Ureter (tissue), 1 donor: ENCODE results near the gene HDLBP. TPM values are rescaled to one million over a fixed set of nuclear protein-coding genes. Genes with fewer than 3 reads are reported as not detected.
A peak's percentile ranks its signal among the peaks of the same experiment; 100 is the strongest.

Experiments used
- DNase-seq: peaks from one replicate; pipeline ENCODE4 v3.0.0-alpha.2; 2020; ENCODE audit warnings: low spot score
- total RNA-seq: library from RNA; stranded (reverse); gene quantifications from one replicate; pipeline ENCODE4 v1.2.4, GENCODE V29; 2023
- donor health status: DM: yes; HTN: yes; CAD: no.

Gene HDLBP
- total RNA-seq, 1 donor from 2014 or later = 526 TPM

DNA sequence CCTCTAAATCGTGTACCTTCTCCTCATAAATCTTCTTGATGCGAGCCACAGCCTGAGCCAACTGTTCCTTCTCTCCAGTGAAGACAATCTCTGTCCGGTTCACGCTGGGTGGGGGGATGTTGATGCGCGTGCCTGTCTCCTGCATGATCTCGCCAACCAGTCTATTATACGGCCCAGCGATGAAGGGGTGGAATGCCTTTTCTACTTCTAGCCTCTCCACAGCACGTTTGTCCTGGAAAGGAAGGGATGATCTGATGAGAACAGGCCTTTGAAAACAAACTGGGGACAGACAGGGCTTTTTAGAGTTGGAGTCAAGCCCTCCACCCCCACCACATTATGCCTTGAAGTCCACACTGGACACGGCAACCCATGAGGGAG, 59.3 kb downstream of the HDLBP start:
- peak; percentile 12 for DNase-seq

GRCh38 chr2:241255542-241256167, 59.8 kb downstream of the HDLBP start:
- DNase-seq = peak; percentile 37

DNA sequence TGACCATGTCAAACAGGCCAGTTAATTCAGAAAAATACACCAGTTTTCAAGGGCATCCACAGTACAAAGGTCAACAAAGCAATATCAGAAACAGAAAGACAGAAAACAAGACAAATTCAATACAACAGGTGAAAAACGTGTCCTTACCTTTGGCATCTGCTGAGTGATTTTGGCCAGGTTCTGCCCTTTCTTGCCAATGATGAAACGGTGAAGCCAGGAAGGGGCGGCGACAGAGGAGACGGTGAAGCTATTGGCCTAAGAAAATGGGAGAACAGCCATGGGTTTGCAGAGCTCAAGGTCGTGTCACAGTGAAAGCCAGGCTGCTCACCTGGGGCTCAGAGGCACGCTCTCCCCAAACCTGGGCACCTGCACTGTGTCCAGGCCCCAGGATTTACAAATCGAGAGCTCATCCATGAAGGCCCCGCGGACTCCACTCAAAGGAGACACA, 60.5 kb downstream of the HDLBP start:
- no peak for DNase-seq

GRCh38 chr2:241252778-241253475, 62.5 kb downstream of the HDLBP start:
- no peak for DNase-seq

DNA sequence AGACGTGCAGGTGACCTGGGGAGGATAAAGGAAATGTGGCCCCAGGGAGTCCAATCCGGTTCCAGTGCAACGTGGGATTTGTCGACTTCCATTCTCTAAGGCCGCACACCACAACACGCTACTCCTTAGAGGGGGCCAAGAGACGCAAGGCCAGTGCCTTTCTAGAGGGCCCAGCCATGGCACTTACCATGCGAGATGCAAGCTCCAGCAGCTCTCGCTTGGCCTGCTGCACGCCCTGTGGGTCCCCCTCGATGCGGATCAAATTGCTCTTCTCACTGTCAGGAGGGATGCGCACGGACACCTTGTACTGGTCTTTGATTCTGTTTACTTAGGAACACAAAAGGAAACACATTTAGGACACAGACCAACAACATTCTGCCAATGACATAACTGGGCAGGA, 65.8 kb downstream of the HDLBP start:
- no peak for DNase-seq

DNA sequence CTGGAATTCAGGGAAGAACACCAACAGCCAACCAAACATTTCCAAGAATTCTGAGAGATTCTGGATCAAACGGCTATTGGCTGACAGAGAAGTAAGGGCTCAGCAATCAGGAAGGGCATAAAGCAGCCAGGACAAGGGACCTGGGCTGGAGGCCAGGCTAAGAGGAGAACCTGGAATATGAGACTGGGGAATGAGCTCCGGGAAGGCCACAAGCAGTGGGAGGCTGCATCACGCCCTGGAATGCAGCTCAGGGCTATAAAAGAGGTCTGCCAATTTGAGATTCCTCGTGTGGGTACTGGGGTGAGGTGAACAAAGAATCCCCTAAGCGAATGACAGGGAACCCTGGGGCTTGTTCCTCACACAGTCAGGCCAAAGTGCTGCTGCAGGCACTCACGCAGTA, 66.6 kb downstream of the HDLBP start:
- DNase-seq = no peak

- no peak for DNase-seq
Observed at GRCh38 chr2:241248289-241248688, 67.2 kb downstream of the HDLBP start.

GRCh38 chr2:241244368-241244767, 71.1 kb downstream of the HDLBP start:
- DNase-seq = no peak

DNA sequence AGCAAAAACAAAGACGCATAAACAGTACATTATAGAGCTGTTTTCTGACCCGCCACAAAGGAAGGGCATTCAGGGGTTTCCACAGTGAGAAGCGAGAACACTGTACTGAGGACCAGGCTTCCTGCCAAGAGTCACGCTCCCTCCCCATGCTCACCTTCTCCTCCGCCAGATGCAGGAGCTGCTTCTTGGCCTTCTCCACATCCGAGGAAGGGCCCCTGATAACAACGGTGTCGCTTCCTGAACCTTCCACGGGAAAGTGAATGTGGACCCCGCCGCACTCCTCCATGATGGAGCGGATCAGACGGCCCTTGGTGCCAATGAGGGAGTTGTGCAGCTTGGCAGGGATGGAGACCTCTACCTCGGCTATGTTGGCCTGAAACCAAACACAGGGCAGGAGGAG, 73.2 kb downstream of the HDLBP start:
- no peak for DNase-seq

DNA sequence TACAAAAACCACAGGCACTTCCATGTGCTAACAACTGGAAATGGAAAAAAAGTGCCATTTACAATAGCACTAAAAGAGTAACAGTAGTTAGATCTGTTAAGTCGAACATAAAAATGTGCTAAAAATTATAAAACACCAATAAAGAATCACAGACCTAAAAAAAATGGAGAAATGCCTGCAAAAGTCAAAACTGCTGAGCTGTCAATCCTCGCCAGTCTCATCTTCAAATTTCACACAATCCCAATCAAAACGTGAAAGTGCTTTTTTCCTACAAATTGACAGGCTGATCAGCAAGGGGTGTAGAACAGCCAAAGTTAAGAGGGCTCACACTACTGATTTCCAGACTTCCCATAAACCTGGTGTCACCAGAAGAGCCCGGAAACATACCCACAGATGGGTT, 73.8 kb downstream of the HDLBP start:
- DNase-seq = no peak

GRCh38 chr2:241240320-241241004, 75.0 kb downstream of the HDLBP start:
- DNase-seq = no peak

- DNase-seq = no peak
Observed at GRCh38 chr2:241239552-241240202, 75.8 kb downstream of the HDLBP start.

DNA sequence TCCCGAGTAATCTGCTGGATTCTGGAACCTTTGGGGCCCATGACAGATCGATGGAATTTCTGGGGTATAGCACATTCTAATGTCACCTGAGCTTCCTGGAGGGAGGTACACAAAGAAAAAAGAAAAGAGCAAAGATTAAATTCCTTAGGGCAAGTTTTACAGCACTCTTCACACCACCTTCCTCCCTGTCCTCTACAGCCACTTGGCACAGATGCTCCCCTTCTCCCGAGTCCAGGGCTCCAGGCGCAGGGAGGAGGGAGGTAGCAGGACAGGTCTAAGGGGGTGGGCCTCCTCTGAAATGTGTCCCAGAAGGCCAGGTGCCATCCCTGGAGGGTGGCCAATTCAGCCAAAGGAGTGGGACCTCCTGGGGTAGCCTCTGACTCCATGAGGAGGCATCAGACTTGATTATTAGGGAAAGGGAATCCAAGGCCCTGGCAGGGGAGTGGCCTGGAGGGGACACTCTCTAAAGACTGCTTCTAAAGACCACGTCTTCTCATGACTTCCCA, 76.7 kb downstream of the HDLBP start:
- no peak for DNase-seq

DNA sequence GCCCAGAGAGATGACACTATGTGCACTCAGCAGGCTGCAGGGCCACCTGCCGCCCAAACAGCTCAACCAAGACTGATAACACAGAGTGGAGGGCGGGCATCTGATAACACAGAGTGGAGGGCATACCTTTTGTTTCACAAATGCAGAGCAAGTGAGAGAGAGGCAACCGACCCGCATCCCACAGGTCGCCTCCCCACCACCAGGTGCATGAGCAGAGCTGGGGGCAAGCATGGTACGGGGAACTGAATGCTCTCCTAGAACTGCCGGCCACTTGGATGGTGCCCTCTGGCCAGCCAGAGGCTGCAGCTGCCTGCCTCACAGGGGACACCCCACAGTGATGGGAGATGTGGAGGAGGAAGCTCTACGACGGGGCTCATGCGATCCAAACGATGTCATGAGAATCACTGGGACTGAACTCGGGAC, 77.5 kb downstream of the HDLBP start:
- DNase-seq = no peak

- no peak for DNase-seq
Observed at GRCh38 chr2:241237047-241237446, 78.4 kb downstream of the HDLBP start.

- DNase-seq = no peak
Observed at GRCh38 chr2:241235859-241236593, 79.4 kb downstream of the HDLBP start.

GRCh38 chr2:241234962-241235740, 80.3 kb downstream of the HDLBP start:
- DNase-seq = no peak

DNA sequence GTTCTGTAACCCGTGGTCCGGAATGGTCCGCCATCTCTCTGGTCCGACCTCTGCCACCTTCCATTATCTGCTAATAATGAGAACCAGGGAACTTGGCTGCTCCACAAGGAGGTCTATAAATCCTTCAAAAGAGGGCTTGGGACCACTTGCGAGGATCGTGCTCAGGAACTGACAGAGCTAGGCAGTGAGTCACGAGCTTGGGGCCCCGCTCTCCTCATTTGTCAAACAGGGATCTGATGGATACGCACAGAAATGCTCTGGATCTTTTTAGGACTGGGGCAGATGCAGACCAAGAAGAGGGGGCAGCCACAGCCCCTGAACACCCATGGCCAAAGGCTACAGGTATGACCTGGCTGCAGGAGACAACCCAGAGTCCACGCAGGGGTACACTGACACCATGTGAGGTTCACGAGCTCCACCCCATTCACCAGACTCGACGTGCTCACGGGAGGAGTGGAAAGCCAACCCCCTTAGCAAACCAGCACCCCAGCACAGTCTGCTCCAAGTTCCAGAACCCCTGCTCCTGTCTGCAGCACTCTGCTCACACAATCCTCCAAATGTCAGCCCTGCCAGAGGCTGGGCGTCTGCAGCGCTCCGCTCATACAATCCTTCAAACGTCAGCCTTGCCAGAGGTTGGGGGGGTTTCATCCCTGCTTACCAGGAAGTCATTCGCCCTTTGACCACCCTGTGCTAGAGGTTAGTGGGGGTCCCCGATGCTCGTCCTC, 81.2 kb downstream of the HDLBP start:
- DNase-seq = no peak

- no peak for DNase-seq
Observed at GRCh38 chr2:241232736-241233575, 82.5 kb downstream of the HDLBP start.
